HG02943 (cell line): ENCODE measurements around the gene ROBO2.

Experiments used
- ATAC-seq: cut with Tn5 transposase; IDR thresholded peaks from one replicate; pipeline ENCODE4 v1.9.1; 2021; ENCODE audit warnings: mild to moderate bottlenecking, low read depth, moderate library complexity; ENCODE audit not compliant: unreplicated experiment

Gene ROBO2

GRCh38 chr3:77039606-77040171 lies at the start of gene ROBO2:
TSS of gene ROBO2 (plus strand) at chr3:77040099. CDS start at chr3:77040786, 687 bp downstream.
- no peak for ATAC-seq

GRCh38 chr3:76990606-76991005 lies 49.3 kb upstream of the ROBO2 start:
- ATAC-seq, result no peak

GRCh38 chr3:76991165-76991564 lies 48.7 kb upstream of the ROBO2 start:
- no peak for ATAC-seq

GRCh38 chr3:76997733-76998132 lies 42.2 kb upstream of the ROBO2 start:
- no peak for ATAC-seq

GRCh38 chr3:76998555-76998954 lies 41.3 kb upstream of the ROBO2 start:
- no peak for ATAC-seq

GRCh38 chr3:77001062-77001701 lies 38.7 kb upstream of the ROBO2 start:
- ATAC-seq, result no peak

- ATAC-seq, result no peak
Observed at GRCh38 chr3:77014226-77014625, 25.7 kb upstream of the ROBO2 start.

- ATAC-seq, result no peak
Observed at GRCh38 chr3:77025471-77025870, 14.4 kb upstream of the ROBO2 start.

- no peak for ATAC-seq
Observed at GRCh38 chr3:77026904-77027634, 12.8 kb upstream of the ROBO2 start.

- no peak for ATAC-seq
Observed at GRCh38 chr3:77028005-77028404, 11.9 kb upstream of the ROBO2 start.

- no peak for ATAC-seq
Observed at GRCh38 chr3:77038468-77038929, 1.4 kb upstream of the ROBO2 start.

- ATAC-seq, result no peak
Observed at GRCh38 chr3:77038930-77039605, 831 bp upstream of the ROBO2 start.

- no peak for ATAC-seq
Observed at GRCh38 chr3:77040216-77040615, 317 bp downstream of the ROBO2 start.

GRCh38 chr3:77040926-77041722 lies 1.2 kb downstream of the ROBO2 start:
- no peak for ATAC-seq

- ATAC-seq, result no peak
Observed at GRCh38 chr3:77041811-77042210, 1.9 kb downstream of the ROBO2 start.

- ATAC-seq, result no peak
Observed at GRCh38 chr3:77042343-77042742, 2.4 kb downstream of the ROBO2 start.

- no peak for ATAC-seq
Observed at GRCh38 chr3:77042882-77043281, 3.0 kb downstream of the ROBO2 start.

- ATAC-seq, result no peak
Observed at GRCh38 chr3:77045686-77046085, 5.8 kb downstream of the ROBO2 start.

GRCh38 chr3:77048186-77048585 lies 8.3 kb downstream of the ROBO2 start:
- no peak for ATAC-seq

- no peak for ATAC-seq
Observed at GRCh38 chr3:77051591-77051990, 11.7 kb downstream of the ROBO2 start.
